SK-N-SH treated with all-trans-retinoic acid at 6 μM for 48 hours (cell line): ENCODE results near the gene HOXD11.

Experiments
- BACH2 ChIP-seq: fragments of 250-450 bp; sonication (Bioruptor Pico); IDR thresholded peaks from 2 replicates; pipeline ENCODE4 v1.9.0; 2021; ENCODE audit warnings: mild to moderate bottlenecking, borderline replicate concordance
- POU6F1 ChIP-seq: fragments of 250-450 bp; sonication (Bioruptor Pico); IDR thresholded peaks from 2 replicates; pipeline ENCODE4 v1.8.0; 2021; ENCODE audit warnings: low read depth, mild to moderate bottlenecking, moderate library complexity, borderline replicate concordance
- PPARA ChIP-seq: fragments of 250-450 bp; sonication (Bioruptor Pico); IDR thresholded peaks from 2 replicates; pipeline ENCODE4 v1.5.0; 2020; ENCODE audit warnings: mild to moderate bottlenecking, borderline replicate concordance
- TSHZ2 ChIP-seq: fragments of 250-450 bp; sonication (Bioruptor Pico); IDR thresholded peaks from 2 replicates; pipeline ENCODE4 v1.5.0; 2020; ENCODE audit warnings: mild to moderate bottlenecking, moderate library complexity
- ZFP3 ChIP-seq: fragments of 250-450 bp; sonication (Bioruptor Pico); IDR thresholded peaks from 2 replicates; pipeline ENCODE4 v1.5.0; 2020; ENCODE audit warnings: mild to moderate bottlenecking, moderate library complexity
- ZFP30 ChIP-seq: fragments of 450-650 bp; formaldehyde crosslinking; IDR thresholded peaks from 2 replicates; pipeline ENCODE4 v1.5.0; 2022; ENCODE audit warnings: mild to moderate bottlenecking, moderate library complexity
- ZNF565 ChIP-seq: fragments of 450-650 bp; formaldehyde crosslinking; conservative IDR thresholded peaks from 2 replicates; pipeline ENCODE4 v1.5.0; 2020; ENCODE audit warnings: low read depth, mild to moderate bottlenecking, moderate library complexity

GRCh38 chr2:176096243-176096985 is 10.7 kb upstream of the HOXD11 start:
- no peak for TF ChIP-seq TSHZ2 (CRISPR knock-in tag)
- TF ChIP-seq POU6F1, result no peak
- no peak for TF ChIP-seq ZFP30 (CRISPR knock-in tag)
- no peak for TF ChIP-seq BACH2 (CRISPR knock-in tag)
- TF ChIP-seq ZFP3 (CRISPR knock-in tag), result no peak
- TF ChIP-seq PPARA, result no peak
- no peak for TF ChIP-seq ZNF565 (CRISPR knock-in tag)
